ENCODE data around the gene LPIN2. TPM values are rescaled to one million over a fixed set of nuclear protein-coding genes. Genes with fewer than 3 reads are reported as not detected.

Gene LPIN2
- total RNA-seq, 1 donor from 2014 or later = 16.5 TPM

DNA sequence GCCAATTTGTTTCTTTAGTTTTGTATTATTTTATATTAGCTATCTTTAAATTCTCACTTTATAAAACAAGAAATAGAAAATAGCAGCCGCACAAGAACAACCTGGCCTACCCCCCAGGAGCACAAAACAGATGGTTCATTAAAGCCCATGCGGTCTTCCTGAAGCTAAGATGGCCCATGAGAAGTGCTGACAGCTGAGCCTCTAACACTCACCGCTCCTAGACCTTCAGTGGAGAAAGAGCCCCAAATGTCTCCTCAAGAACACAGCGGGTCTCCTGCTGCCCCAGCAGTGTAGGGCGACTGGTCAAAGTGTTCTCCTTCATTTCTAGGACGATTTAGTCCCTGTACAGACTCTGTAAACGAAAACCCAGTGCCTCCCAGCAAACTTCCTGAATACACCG lies 45.1 kb downstream of the LPIN2 start:
- no peaks in the 10 kb centered on the region for H3K9me3 ChIP-seq (ENCODE audit: insufficient read depth, low read depth, low read length)
- Mint-ChIP-seq H3K36me3 (ENCODE audit: low read depth, unreplicated experiment) (no peaks in the 10 kb centered on the region), H3K27me3 (ENCODE audit: low read depth, unreplicated experiment) (no peaks in the 10 kb centered on the region), H3K9me3 (ENCODE audit: unreplicated experiment) (no peaks in the 10 kb centered on the region), H3K4me1 (ENCODE audit: low read depth, unreplicated experiment) (peaks cover 18% of the 10 kb centered on the region), H3K4me3 (ENCODE audit: unreplicated experiment) (no peak overlapping the region), H3K27ac (ENCODE audit: unreplicated experiment) (no peak overlapping the region)
- no peak overlapping the region for H2AFZ ChIP-seq (ENCODE audit: low read depth, low read length)
- FAIRE-seq = no peak
- no peak overlapping the region for H3K4me3 ChIP-seq (ENCODE audit: insufficient read depth, low read depth, low read length)
- H3K4me1 ChIP-seq (ENCODE audit: insufficient read depth, low read length) = no peaks in the 10 kb centered on the region
- peaks cover 41% of the 10 kb centered on the region for H4K20me1 ChIP-seq (ENCODE audit: insufficient read depth, low read length)
- no peak overlapping the region for H3K9ac ChIP-seq (ENCODE audit: low read length)
- no peak for DNase-seq (ENCODE audit: low read depth)
- no peaks in the 10 kb centered on the region for H3K36me3 ChIP-seq (ENCODE audit: insufficient read depth, low read length)
- no peaks in the 10 kb centered on the region for H3K27me3 ChIP-seq (ENCODE audit: insufficient read depth, low read length)
- no peak overlapping the region for H3K27ac ChIP-seq (ENCODE audit: low read depth, low read length)
- H3K4me2 ChIP-seq (ENCODE audit: low read length) = no peak overlapping the region
- peaks cover 44% of the 10 kb centered on the region for H3K79me2 ChIP-seq (ENCODE audit: insufficient read depth, low read length)
- no peak for TF ChIP-seq EZH2 (IDR thresholded peaks at IDR 0.05; ENCODE audit: insufficient read depth, low read length)
- TF ChIP-seq, protein P1, sequence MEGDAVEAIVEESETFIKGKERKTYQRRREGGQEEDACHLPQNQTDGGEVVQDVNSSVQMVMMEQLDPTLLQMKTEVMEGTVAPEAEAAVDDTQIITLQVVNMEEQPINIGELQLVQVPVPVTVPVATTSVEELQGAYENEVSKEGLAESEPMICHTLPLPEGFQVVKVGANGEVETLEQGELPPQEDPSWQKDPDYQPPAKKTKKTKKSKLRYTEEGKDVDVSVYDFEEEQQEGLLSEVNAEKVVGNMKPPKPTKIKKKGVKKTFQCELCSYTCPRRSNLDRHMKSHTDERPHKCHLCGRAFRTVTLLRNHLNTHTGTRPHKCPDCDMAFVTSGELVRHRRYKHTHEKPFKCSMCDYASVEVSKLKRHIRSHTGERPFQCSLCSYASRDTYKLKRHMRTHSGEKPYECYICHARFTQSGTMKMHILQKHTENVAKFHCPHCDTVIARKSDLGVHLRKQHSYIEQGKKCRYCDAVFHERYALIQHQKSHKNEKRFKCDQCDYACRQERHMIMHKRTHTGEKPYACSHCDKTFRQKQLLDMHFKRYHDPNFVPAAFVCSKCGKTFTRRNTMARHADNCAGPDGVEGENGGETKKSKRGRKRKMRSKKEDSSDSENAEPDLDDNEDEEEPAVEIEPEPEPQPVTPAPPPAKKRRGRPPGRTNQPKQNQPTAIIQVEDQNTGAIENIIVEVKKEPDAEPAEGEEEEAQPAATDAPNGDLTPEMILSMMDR (IDR thresholded peaks at IDR 0.05; ENCODE audit: insufficient read depth, low read depth, low read length) = no peak

GRCh38 chr18:2967357-2967756 lies 45.6 kb downstream of the LPIN2 start:
- TF ChIP-seq, protein P1 (IDR thresholded peaks at IDR 0.05; ENCODE audit: insufficient read depth, low read depth, low read length) = no peak
- TF ChIP-seq EZH2 (IDR thresholded peaks at IDR 0.05; ENCODE audit: insufficient read depth, low read length) = no peak
- H3K36me3 Mint-ChIP-seq (ENCODE audit: low read depth, unreplicated experiment) = no peaks in the 10 kb centered on the region
- no peaks in the 10 kb centered on the region for H3K36me3 ChIP-seq (ENCODE audit: insufficient read depth, low read length)
- no peak overlapping the region for H3K4me2 ChIP-seq (ENCODE audit: low read length)
- H3K9me3 Mint-ChIP-seq (ENCODE audit: unreplicated experiment) = no peaks in the 10 kb centered on the region
- no peaks in the 10 kb centered on the region for H3K9me3 ChIP-seq (ENCODE audit: insufficient read depth, low read depth, low read length)
- H3K9ac ChIP-seq (ENCODE audit: low read length) = no peak overlapping the region
- H3K27ac Mint-ChIP-seq (ENCODE audit: unreplicated experiment) = no peak overlapping the region
- H3K4me3 ChIP-seq (ENCODE audit: insufficient read depth, low read depth, low read length) = no peak overlapping the region
- peaks cover 45% of the 10 kb centered on the region for H3K79me2 ChIP-seq (ENCODE audit: insufficient read depth, low read length)
- H3K4me1 Mint-ChIP-seq (ENCODE audit: low read depth, unreplicated experiment) = peaks cover 18% of the 10 kb centered on the region
- peaks cover 42% of the 10 kb centered on the region for H4K20me1 ChIP-seq (ENCODE audit: insufficient read depth, low read length)
- no peak overlapping the region for H3K4me3 Mint-ChIP-seq (ENCODE audit: unreplicated experiment)
- FAIRE-seq (no peak), DNase-seq (ENCODE audit: low read depth) (no peak)
- no peak overlapping the region for H3K27ac ChIP-seq (ENCODE audit: low read depth, low read length)
- no peaks in the 10 kb centered on the region for H3K27me3 Mint-ChIP-seq (ENCODE audit: low read depth, unreplicated experiment)
- H2AFZ ChIP-seq (ENCODE audit: low read depth, low read length) = no peak overlapping the region
- no peaks in the 10 kb centered on the region for H3K27me3 ChIP-seq (ENCODE audit: insufficient read depth, low read length)
- H3K4me1 ChIP-seq (ENCODE audit: insufficient read depth, low read length) = no peaks in the 10 kb centered on the region

GRCh38 chr18:2966560-2966959 lies 46.4 kb downstream of the LPIN2 start:
- Mint-ChIP-seq H3K4me1 (ENCODE audit: low read depth, unreplicated experiment) (peaks cover 22% of the 10 kb centered on the region), H3K9me3 (ENCODE audit: unreplicated experiment) (no peaks in the 10 kb centered on the region), H3K36me3 (ENCODE audit: low read depth, unreplicated experiment) (no peaks in the 10 kb centered on the region), H3K27ac (ENCODE audit: unreplicated experiment) (no peak overlapping the region), H3K27me3 (ENCODE audit: low read depth, unreplicated experiment) (no peaks in the 10 kb centered on the region), H3K4me3 (ENCODE audit: unreplicated experiment) (no peak overlapping the region)
- H3K9ac ChIP-seq (ENCODE audit: low read length) = no peak overlapping the region
- no peak overlapping the region for H3K4me2 ChIP-seq (ENCODE audit: low read length)
- peaks cover 45% of the 10 kb centered on the region for H4K20me1 ChIP-seq (ENCODE audit: insufficient read depth, low read length)
- H3K4me1 ChIP-seq (ENCODE audit: insufficient read depth, low read length) = no peaks in the 10 kb centered on the region
- no peak overlapping the region for H3K4me3 ChIP-seq (ENCODE audit: insufficient read depth, low read depth, low read length)
- DNase-seq (ENCODE audit: low read depth) (no peak), FAIRE-seq (no peak)
- H3K27ac ChIP-seq (ENCODE audit: low read depth, low read length) = no peak overlapping the region
- no peaks in the 10 kb centered on the region for H3K27me3 ChIP-seq (ENCODE audit: insufficient read depth, low read length)
- H3K9me3 ChIP-seq (ENCODE audit: insufficient read depth, low read depth, low read length) = no peaks in the 10 kb centered on the region
- TF ChIP-seq EZH2 (IDR thresholded peaks at IDR 0.05; ENCODE audit: insufficient read depth, low read length) = no peak
- TF ChIP-seq, protein P1 (IDR thresholded peaks at IDR 0.05; ENCODE audit: insufficient read depth, low read depth, low read length) = no peak
- no peaks in the 10 kb centered on the region for H3K36me3 ChIP-seq (ENCODE audit: insufficient read depth, low read length)
- H3K79me2 ChIP-seq (ENCODE audit: insufficient read depth, low read length) = peaks cover 52% of the 10 kb centered on the region
- no peak overlapping the region for H2AFZ ChIP-seq (ENCODE audit: low read depth, low read length)
